ENCODE measurements around the gene PLEKHH3. TPM values are rescaled to one million over a fixed set of nuclear protein-coding genes. Genes with fewer than 3 reads are reported as not detected.
"Not testable (repeated sequence)": the region's sequence is repeated elsewhere in the genome, so short reads cannot be mapped to it uniquely, and the experiment has no call there.

Gene PLEKHH3
- total RNA-seq, 3 donors from 2014 or later: 15.4 to 32.2 (median 24.6) TPM

DNA sequence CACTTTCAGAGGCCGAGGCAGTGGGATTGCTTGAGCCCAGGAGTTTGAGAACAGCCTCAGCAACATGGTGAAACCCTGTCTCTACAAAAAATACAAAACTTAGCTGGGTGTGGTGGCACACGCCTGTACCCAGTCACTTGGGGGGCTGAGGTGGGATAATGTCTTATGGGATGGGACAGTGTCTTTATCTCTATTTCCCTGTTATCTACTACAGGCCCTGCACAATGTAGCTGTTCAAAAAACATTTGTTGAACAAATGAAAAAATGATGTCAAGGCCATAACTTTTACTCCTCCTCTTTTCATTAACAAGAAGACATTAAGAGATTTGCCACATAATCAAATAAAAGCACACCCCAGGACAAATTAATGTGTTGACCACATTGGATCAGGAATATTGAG lies 53.5 kb downstream of the PLEKHH3 start:
- Histone ChIP-seq H3K27me3 (no peaks in the 10 kb centered on the region), H3K36me3 (no peaks in the 10 kb centered on the region), H3K9me3 (no peaks in the 10 kb centered on the region), H3K27ac (no peak overlapping the region), H3K4me1 (no peaks in the 10 kb centered on the region), H3K4me3 (no peak overlapping the region)
- intact Hi-C loops (cut with DNase I; ENCODE audit: low total_unique reads): no loop called here
- no peak for DNase-seq (ENCODE audit: low spot score in 2 of 2)
- TF ChIP-seq POLR2A (IDR thresholded peaks at IDR 0.05) (no peak), POLR2AphosphoS5 (IDR thresholded peaks at IDR 0.05) (no peak)
- TF ChIP-seq, protein P1, sequence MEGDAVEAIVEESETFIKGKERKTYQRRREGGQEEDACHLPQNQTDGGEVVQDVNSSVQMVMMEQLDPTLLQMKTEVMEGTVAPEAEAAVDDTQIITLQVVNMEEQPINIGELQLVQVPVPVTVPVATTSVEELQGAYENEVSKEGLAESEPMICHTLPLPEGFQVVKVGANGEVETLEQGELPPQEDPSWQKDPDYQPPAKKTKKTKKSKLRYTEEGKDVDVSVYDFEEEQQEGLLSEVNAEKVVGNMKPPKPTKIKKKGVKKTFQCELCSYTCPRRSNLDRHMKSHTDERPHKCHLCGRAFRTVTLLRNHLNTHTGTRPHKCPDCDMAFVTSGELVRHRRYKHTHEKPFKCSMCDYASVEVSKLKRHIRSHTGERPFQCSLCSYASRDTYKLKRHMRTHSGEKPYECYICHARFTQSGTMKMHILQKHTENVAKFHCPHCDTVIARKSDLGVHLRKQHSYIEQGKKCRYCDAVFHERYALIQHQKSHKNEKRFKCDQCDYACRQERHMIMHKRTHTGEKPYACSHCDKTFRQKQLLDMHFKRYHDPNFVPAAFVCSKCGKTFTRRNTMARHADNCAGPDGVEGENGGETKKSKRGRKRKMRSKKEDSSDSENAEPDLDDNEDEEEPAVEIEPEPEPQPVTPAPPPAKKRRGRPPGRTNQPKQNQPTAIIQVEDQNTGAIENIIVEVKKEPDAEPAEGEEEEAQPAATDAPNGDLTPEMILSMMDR (IDR thresholded peaks at IDR 0.05): no peak

DNA sequence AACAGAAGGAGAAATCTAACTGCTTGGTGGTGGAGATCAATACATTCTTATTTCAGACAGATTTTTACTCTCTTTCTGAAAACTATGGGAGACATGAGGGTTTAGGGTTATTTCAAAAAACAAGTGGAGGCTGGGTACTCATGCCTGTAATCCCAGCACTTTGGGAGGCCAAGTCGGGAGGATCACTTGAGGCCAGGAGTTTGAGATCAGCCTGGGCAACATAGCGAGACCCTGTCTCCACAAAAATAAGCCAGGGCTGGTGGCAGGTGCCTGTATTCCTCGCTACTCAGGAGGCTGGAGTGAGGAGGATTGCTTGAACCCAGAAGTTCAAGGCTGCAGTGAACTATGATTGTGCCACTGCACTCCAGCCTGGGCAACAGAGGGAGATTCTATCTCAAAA lies 54.8 kb downstream of the PLEKHH3 start:
- H3K27me3 ChIP-seq; H3K27ac ChIP-seq; DNase-seq (ENCODE audit: low spot score in 2 of 2); H3K9me3 ChIP-seq; intact Hi-C loops (cut with DNase I; ENCODE audit: low total_unique reads); H3K36me3 ChIP-seq; H3K4me3 ChIP-seq; H3K4me1 ChIP-seq: not testable (repeated sequence)

DNA sequence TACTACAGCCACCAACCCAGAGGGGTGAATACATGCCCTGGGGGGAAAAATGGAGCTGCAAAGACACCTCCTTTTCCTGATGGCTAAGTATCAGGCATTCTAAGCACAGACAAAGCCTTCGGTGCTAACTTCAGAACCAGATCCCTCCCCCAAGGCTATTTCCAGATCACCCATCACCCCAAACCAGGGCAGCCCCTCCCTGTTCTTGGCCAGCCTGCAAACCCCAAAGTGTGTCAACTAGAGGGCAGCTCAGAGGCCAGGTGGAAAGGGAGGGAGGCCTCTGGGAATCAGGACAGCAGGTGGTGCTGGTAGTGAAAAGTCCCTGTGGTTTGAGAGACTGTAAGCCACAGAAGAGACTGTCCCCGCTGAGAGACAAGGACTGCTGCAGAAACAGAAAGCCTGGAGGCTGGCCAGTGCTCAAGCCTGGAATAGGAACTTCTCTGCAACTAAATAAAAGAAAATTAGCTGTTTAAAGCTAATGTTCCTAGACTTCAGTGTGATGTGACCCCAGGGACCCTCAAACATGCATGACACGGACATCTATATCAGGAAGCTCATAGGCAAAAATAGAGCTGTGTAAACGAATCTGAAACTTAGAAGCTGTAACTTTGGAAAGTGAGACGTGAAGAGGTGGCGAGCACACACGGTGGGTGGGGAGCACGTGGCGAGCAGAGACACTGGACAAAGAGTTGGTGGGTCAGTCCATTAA lies 58.2 kb downstream of the PLEKHH3 start:
- DNase-seq (ENCODE audit: low spot score in 2 of 2): peak in 1 of 2 donors; percentile 60

DNA sequence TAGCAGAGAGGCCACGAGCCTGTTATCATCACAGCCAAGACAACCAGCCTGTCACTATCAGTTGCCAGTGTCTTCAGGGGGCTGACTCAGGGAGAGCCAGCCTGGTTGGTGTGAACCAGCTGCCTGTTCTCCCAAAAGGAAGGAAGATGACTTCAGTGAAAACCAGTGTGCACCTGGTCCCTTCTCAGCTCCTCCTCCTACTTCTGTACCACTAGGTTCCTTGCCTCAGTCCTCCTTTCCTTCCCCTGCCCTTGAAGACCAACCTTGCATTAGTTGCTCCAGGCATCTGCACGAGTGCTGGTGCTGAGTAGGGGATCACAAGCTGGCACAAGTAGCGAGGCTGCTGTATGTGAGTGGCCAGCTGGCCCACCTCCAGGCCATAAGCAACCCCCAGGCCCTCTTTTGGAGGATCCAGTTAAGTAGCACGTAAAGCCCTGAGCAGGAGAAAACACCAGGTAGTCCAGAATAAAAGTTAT lies 58.8 kb downstream of the PLEKHH3 start:
- TF ChIP-seq POLR2AphosphoS5 (IDR thresholded peaks at IDR 0.05) (no peak), POLR2A (IDR thresholded peaks at IDR 0.05) (no peak)
- TF ChIP-seq, protein P1 (IDR thresholded peaks at IDR 0.05): no peak
- Histone ChIP-seq H3K27ac (peak overlapping the region; percentile 5 to 52), H3K36me3 (no peaks in the 10 kb centered on the region), H3K27me3 (no peaks in the 10 kb centered on the region), H3K9me3 (no peaks in the 10 kb centered on the region), H3K4me1 (no peaks in the 10 kb centered on the region), H3K4me3 (no peak overlapping the region)
- intact Hi-C loops (cut with DNase I; ENCODE audit: low total_unique reads): loop anchor here (2.0 kb wide), 1 partner anchor 59 kb away; the partner anchor contains the start of gene PLEKHH3
- no peak for DNase-seq (ENCODE audit: low spot score in 2 of 2)

More for the DNA sequence above, 58.2 kb downstream of the PLEKHH3 start:
- H3K9me3 ChIP-seq: no peaks in the 10 kb centered on the region
- no peaks in the 10 kb centered on the region for H3K27me3 ChIP-seq
- TF ChIP-seq POLR2AphosphoS5 (IDR thresholded peaks at IDR 0.05) (peak in 1 of 3 donors; percentile 16), POLR2A (IDR thresholded peaks at IDR 0.05) (no peak)
- TF ChIP-seq, protein P1 (IDR thresholded peaks at IDR 0.05): peak in 2 of 3 donors; percentile 12 to 37
- intact Hi-C loops (cut with DNase I; ENCODE audit: low total_unique reads): loop anchor here (2.0 kb wide), 1 partner anchor 58 kb away; the partner anchor contains the start of gene PLEKHH3
- H3K27ac ChIP-seq: peak overlapping the region; percentile 5 to 52
- no peaks in the 10 kb centered on the region for H3K4me1 ChIP-seq
- H3K36me3 ChIP-seq: no peaks in the 10 kb centered on the region
- H3K4me3 ChIP-seq: no peak overlapping the region

Other genes with a start within 250 kb of the PLEKHH3 start
- gene ATP6V0A1, start 218.1 kb downstream of the PLEKHH3 start, total RNA-seq: 10 to 100 TPM; 53.1 to 74.5 (median 60.0) TPM
- 100 to 1,000 TPM in 1 of 3 donors, 10 to 100 TPM in 2; 42.9 to 101 (median 48.4) TPM for gene NAGLU, start 140.8 kb downstream of the PLEKHH3 start, total RNA-seq
- gene HSD17B1, start 124.1 kb downstream of the PLEKHH3 start, total RNA-seq: 1 to 10 TPM; 1.2 to 5.6 (median 1.8) TPM
- 10 to 100 TPM; 21.4 to 48.1 (median 26.9) TPM for gene COASY, start 114.8 kb downstream of the PLEKHH3 start, total RNA-seq
- gene MLX, start 109.9 kb downstream of the PLEKHH3 start, total RNA-seq: 10 to 100 TPM; 27.2 to 49.8 (median 39.4) TPM
- 1 to 10 TPM; 3.3 to 4.2 (median 3.5) TPM for gene PSMC3IP, start 99.3 kb downstream of the PLEKHH3 start, total RNA-seq
- 10 to 100 TPM; 58.7 to 85.8 (median 62.4) TPM for gene RETREG3, start 67.6 kb downstream of the PLEKHH3 start, total RNA-seq
- 10 to 100 TPM; 20.5 to 34.4 (median 22.8) TPM for gene TUBG1, start 67.3 kb downstream of the PLEKHH3 start, total RNA-seq
- gene TUBG2, start 17.7 kb downstream of the PLEKHH3 start, total RNA-seq: 10 to 100 TPM; 19.2 to 27.9 (median 26.1) TPM
- 1 to 10 TPM; 1.6 to 4.6 (median 1.9) TPM for gene CCR10, start 4.8 kb upstream of the PLEKHH3 start, total RNA-seq
- gene CNTNAP1, start 5.5 kb upstream of the PLEKHH3 start, total RNA-seq: 1 to 10 TPM; 1.8 to 4.9 (median 3.7) TPM
- gene EZH1, start 68.0 kb upstream of the PLEKHH3 start, total RNA-seq: 10 to 100 TPM; 50.8 to 91.1 (median 70.1) TPM
- 100 to 1,000 TPM in 1 of 3 donors, 10 to 100 TPM in 2; 17.9 to 245 (median 29.5) TPM for gene RAMP2, start 84.2 kb upstream of the PLEKHH3 start, total RNA-seq
- gene VPS25, start 96.5 kb upstream of the PLEKHH3 start, total RNA-seq: 10 to 100 TPM; 53.4 to 70.4 (median 61.9) TPM
- 1 to 10 TPM in 1 of 3 donors, under 1 TPM in 2; 0.16 to 4.1 (median 0.66) TPM for gene WNK4, start 103.6 kb upstream of the PLEKHH3 start, total RNA-seq
- 10 to 100 TPM; 52.6 to 74.1 (median 72.8) TPM for gene COA3, start 121.7 kb upstream of the PLEKHH3 start, total RNA-seq
- under 1 TPM in 1 of 3 donors, not detected in 2; 0.59 TPM for gene CNTD1, start 121.9 kb upstream of the PLEKHH3 start, total RNA-seq
- gene BECN1, start 147.3 kb upstream of the PLEKHH3 start, total RNA-seq: 100 to 1,000 TPM in 1 of 3 donors, 10 to 100 TPM in 2; 88.5 to 139 (median 89.0) TPM
- 10 to 100 TPM; 59.3 to 74.7 (median 73.9) TPM for gene PSME3, start 156.4 kb upstream of the PLEKHH3 start, total RNA-seq
- 10 to 100 TPM in 1 of 3 donors, 1 to 10 TPM in 2; 1.8 to 11.8 (median 2.3) TPM for gene AOC2, start 167.6 kb upstream of the PLEKHH3 start, total RNA-seq
- 100 to 1,000 TPM in 1 of 3 donors, 10 to 100 TPM in 2; 16.2 to 247 (median 25.6) TPM for gene AOC3, start 174.2 kb upstream of the PLEKHH3 start, total RNA-seq
- gene G6PC1, start 223.8 kb upstream of the PLEKHH3 start, total RNA-seq: not detected

Measured in breast epithelium (tissue), 4 donors.